ENCODE data around the gene RPL32. TPM values are rescaled to one million over a fixed set of nuclear protein-coding genes. Genes with fewer than 3 reads are reported as not detected.
"Not testable (repeated sequence)": the region's sequence is repeated elsewhere in the genome, so short reads cannot be mapped to it uniquely, and the experiment has no call there.

Gene RPL32
- total RNA-seq, 1 donor from 2014 or later = 1,626 TPM

GRCh38 chr3:12861611-12862010 lies 20.2 kb upstream of the RPL32 start:
- Mint-ChIP-seq H3K36me3 (ENCODE audit: insufficient read depth) (peaks cover 2% of the 10 kb centered on the region), H3K27me3 (peaks cover 11% of the 10 kb centered on the region), H3K4me1 (ENCODE audit: low read depth) (peaks cover 3% of the 10 kb centered on the region), H3K9me3 (ENCODE audit: low read depth) (peaks cover 5% of the 10 kb centered on the region), H3K27ac (no peak overlapping the region), H3K4me3 (ENCODE audit: low read depth) (no peak overlapping the region)
- DNase-seq (ENCODE audit: low spot score, unreplicated experiment) = no peak
- TF ChIP-seq, protein P1, sequence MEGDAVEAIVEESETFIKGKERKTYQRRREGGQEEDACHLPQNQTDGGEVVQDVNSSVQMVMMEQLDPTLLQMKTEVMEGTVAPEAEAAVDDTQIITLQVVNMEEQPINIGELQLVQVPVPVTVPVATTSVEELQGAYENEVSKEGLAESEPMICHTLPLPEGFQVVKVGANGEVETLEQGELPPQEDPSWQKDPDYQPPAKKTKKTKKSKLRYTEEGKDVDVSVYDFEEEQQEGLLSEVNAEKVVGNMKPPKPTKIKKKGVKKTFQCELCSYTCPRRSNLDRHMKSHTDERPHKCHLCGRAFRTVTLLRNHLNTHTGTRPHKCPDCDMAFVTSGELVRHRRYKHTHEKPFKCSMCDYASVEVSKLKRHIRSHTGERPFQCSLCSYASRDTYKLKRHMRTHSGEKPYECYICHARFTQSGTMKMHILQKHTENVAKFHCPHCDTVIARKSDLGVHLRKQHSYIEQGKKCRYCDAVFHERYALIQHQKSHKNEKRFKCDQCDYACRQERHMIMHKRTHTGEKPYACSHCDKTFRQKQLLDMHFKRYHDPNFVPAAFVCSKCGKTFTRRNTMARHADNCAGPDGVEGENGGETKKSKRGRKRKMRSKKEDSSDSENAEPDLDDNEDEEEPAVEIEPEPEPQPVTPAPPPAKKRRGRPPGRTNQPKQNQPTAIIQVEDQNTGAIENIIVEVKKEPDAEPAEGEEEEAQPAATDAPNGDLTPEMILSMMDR (IDR thresholded peaks at IDR 0.05; ENCODE audit: unreplicated experiment) = no peak

GRCh38 chr3:12859840-12860239 lies 18.5 kb upstream of the RPL32 start:
- Mint-ChIP-seq H3K27me3 (peaks cover 16% of the 10 kb centered on the region), H3K9me3 (ENCODE audit: low read depth) (no peaks in the 10 kb centered on the region), H3K4me1 (ENCODE audit: low read depth) (no peaks in the 10 kb centered on the region), H3K36me3 (ENCODE audit: insufficient read depth) (no peaks in the 10 kb centered on the region), H3K4me3 (ENCODE audit: low read depth) (no peak overlapping the region), H3K27ac (no peak overlapping the region)
- no peak for DNase-seq (ENCODE audit: low spot score, unreplicated experiment)
- TF ChIP-seq, protein P1 (IDR thresholded peaks at IDR 0.05; ENCODE audit: unreplicated experiment) = no peak

- TF ChIP-seq, protein P1 (IDR thresholded peaks at IDR 0.05; ENCODE audit: unreplicated experiment) = no peak
- Mint-ChIP-seq H3K27ac (no peak overlapping the region), H3K9me3 (ENCODE audit: low read depth) (no peaks in the 10 kb centered on the region), H3K27me3 (peaks cover 33% of the 10 kb centered on the region), H3K4me3 (ENCODE audit: low read depth) (no peak overlapping the region), H3K4me1 (ENCODE audit: low read depth) (no peaks in the 10 kb centered on the region), H3K36me3 (ENCODE audit: insufficient read depth) (no peaks in the 10 kb centered on the region)
- DNase-seq (ENCODE audit: low spot score, unreplicated experiment) = no peak
Measured at GRCh38 chr3:12856626-12857025, 15.3 kb upstream of the RPL32 start.

- TF ChIP-seq, protein P1 (IDR thresholded peaks at IDR 0.05; ENCODE audit: unreplicated experiment) = no peak
- Mint-ChIP-seq H3K4me1 (ENCODE audit: low read depth) (no peaks in the 10 kb centered on the region), H3K36me3 (ENCODE audit: insufficient read depth) (no peaks in the 10 kb centered on the region), H3K9me3 (ENCODE audit: low read depth) (no peaks in the 10 kb centered on the region), H3K4me3 (ENCODE audit: low read depth) (no peak overlapping the region), H3K27ac (no peak overlapping the region), H3K27me3 (peaks cover 31% of the 10 kb centered on the region)
- DNase-seq (ENCODE audit: low spot score, unreplicated experiment) = no peak
Measured at GRCh38 chr3:12854565-12854964, 13.2 kb upstream of the RPL32 start.

GRCh38 chr3:12853847-12854246 lies 12.5 kb upstream of the RPL32 start:
- not testable (repeated sequence) for H3K4me3 Mint-ChIP-seq (ENCODE audit: low read depth); DNase-seq (ENCODE audit: low spot score, unreplicated experiment); H3K4me1 Mint-ChIP-seq (ENCODE audit: low read depth); H3K36me3 Mint-ChIP-seq (ENCODE audit: insufficient read depth); H3K9me3 Mint-ChIP-seq (ENCODE audit: low read depth); H3K27ac Mint-ChIP-seq
- H3K27me3 Mint-ChIP-seq = peaks cover 29% of the 10 kb centered on the region

DNA sequence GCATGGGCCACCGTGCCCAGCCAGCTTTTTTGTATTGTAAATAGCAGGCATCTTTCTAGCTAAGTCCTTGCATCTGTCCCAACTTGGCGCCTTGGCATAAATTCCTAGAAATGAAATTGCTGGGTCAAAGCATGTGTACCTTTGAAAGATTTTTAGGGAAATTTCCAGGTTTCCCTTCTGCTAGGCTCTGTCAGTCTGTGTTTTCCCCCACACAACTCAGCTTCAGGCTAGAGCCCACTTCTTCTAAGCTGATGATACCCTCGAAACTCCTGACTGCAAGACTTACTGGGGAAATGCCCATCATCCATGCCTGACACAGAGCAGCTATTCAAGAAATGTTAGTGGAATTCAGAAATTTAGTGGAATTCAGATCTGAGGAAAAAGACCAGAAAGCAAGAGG lies 10.8 kb upstream of the RPL32 start:
- no peaks in the 10 kb centered on the region for H3K9me3 Mint-ChIP-seq (ENCODE audit: low read depth)
- no peak for DNase-seq (ENCODE audit: low spot score, unreplicated experiment)
- H3K27me3 Mint-ChIP-seq = peaks cover 25% of the 10 kb centered on the region
- no peak overlapping the region for H3K4me3 Mint-ChIP-seq (ENCODE audit: low read depth)
- H3K27ac Mint-ChIP-seq = no peak overlapping the region
- TF ChIP-seq, protein P1 (IDR thresholded peaks at IDR 0.05; ENCODE audit: unreplicated experiment) = no peak
- H3K4me1 Mint-ChIP-seq (ENCODE audit: low read depth) = no peaks in the 10 kb centered on the region
- no peaks in the 10 kb centered on the region for H3K36me3 Mint-ChIP-seq (ENCODE audit: insufficient read depth)

Measured in progenitor cell of endocrine pancreas (in vitro differentiated cells).